H1 (cell line): ENCODE data around the gene STOML1. TPM values are rescaled to one million over a fixed set of nuclear protein-coding genes. Genes with fewer than 3 reads are reported as not detected.

Source experiments
- CTCF ChIA-PET: fragments of 300-600 bp; sonication (Branson Sonifier 250); formaldehyde crosslinking; loops from one replicate; lab custom pipeline; 2021; ENCODE audit not compliant: partially characterized antibody; lab: Charles Lee
- POLR2A ChIA-PET: fragments of 300-600 bp; sonication (Branson Sonifier 250); formaldehyde crosslinking; loops from one replicate; lab custom pipeline; 2021; ENCODE audit warnings: inconsistent platforms; ENCODE audit not compliant: partially characterized antibody; lab: Charles Lee
- DNase-seq, 2 experiments: peaks; one replicate each; pipeline versions ENCODE4 v3.0.0 to v3.0.0-alpha.2; 2010 to 2022; ENCODE audit warnings: low spot score in 2 of 2, low read depth in 1 of 2, mixed read lengths in 1 of 2
- FAIRE-seq: peaks from 2 replicates; lab custom pipeline; 2011; peaks lifted over from hg19 to GRCh38; lab: Jason Lieb, UNC
- H2AFZ ChIP-seq: 2 replicates; pipeline ENCODE4 v1.8.1; 2012; ENCODE audit warnings: low read length, inconsistent platforms
- H2AK5ac ChIP-seq: 2 replicates; pipeline ENCODE4 v1.6.1; 2013; ENCODE audit warnings: low read depth, low read length
- H2BK120ac ChIP-seq: replicated peaks from 2 replicates; pipeline ENCODE3; 2013; ENCODE audit warnings: low read depth, low read length, inconsistent platforms
- H2BK12ac ChIP-seq: 2 replicates; pipeline ENCODE4 v1.6.1; 2013; ENCODE audit warnings: low read depth, low read length
- H2BK15ac ChIP-seq: 2 replicates; pipeline ENCODE4 v1.6.1; 2013; ENCODE audit warnings: low read length
- H2BK20ac ChIP-seq: 2 replicates; pipeline ENCODE4 v1.6.1; 2013; ENCODE audit warnings: low read length
- H2BK5ac ChIP-seq: 2 replicates; pipeline ENCODE4 v1.6.1; 2013; ENCODE audit warnings: low read depth, low read length
- H3K14ac ChIP-seq: 2 replicates; pipeline ENCODE4 v1.6.1; 2013; ENCODE audit warnings: inconsistent platforms; ENCODE audit not compliant: insufficient read length
- H3K18ac ChIP-seq: 2 replicates; pipeline ENCODE4 v1.6.1; 2013; ENCODE audit warnings: low read length; ENCODE audit errors: extremely low read depth
- H3K23ac ChIP-seq: 2 replicates; pipeline ENCODE4 v1.6.1; 2013; ENCODE audit warnings: inconsistent platforms; ENCODE audit not compliant: insufficient read length
- H3K23me2 ChIP-seq: 2 replicates; pipeline ENCODE4 v1.6.1; 2013; ENCODE audit warnings: low read depth, low read length
- H3K27ac ChIP-seq: 2 replicates; pipeline ENCODE4 v1.6.1; 2011; ENCODE audit warnings: low read depth, low read length, inconsistent platforms
- H3K27me3 ChIP-seq, 4 experiments: replicated peaks in 1 of 4; 1 replicate in 1 of 4; 2 replicates in 3 of 4; pipeline versions ENCODE4 v1.6.1 to v1.8.1; 2011 to 2013; ENCODE audit warnings: low read length in 3 of 4, mild to moderate bottlenecking in 3 of 4, inconsistent platforms in 2 of 4, mixed read lengths in 2 of 4, moderate library complexity in 1 of 4; ENCODE audit not compliant: control insufficient read depth in 3 of 4, insufficient read depth in 3 of 4; ENCODE audit errors: extremely low read depth in 1 of 4
- H3K36me3 ChIP-seq, 4 experiments: 2 replicates each; pipeline versions ENCODE4 v1.6.1 to v1.8.1; 2011 to 2013; ENCODE audit warnings: mild to moderate bottlenecking in 4 of 4, low read length in 3 of 4, moderate library complexity in 2 of 4, control low read depth in 1 of 4, inconsistent platforms in 1 of 4; ENCODE audit not compliant: insufficient read depth in 4 of 4, control insufficient read depth in 2 of 4
- H3K4ac ChIP-seq: replicated peaks from 2 replicates; pipeline ENCODE3; 2013; ENCODE audit warnings: low read length, low read depth, mixed read lengths, inconsistent platforms; ENCODE audit not compliant: insufficient read length
- H3K4me1 ChIP-seq, 4 experiments: replicated peaks in 1 of 4; 1 replicate in 1 of 4; 2 replicates in 3 of 4; pipeline versions ENCODE4 v1.6.1 to v1.8.1; 2011 to 2013; ENCODE audit warnings: low read length in 3 of 4, inconsistent platforms in 2 of 4, mixed read lengths in 1 of 4; ENCODE audit not compliant: insufficient read depth in 4 of 4, control insufficient read depth in 3 of 4
- H3K4me2 ChIP-seq, 2 experiments: 2 replicates each; pipeline versions ENCODE4 v1.6.1 to v1.8.1; 2011 to 2013; ENCODE audit warnings: low read depth in 2 of 2, low read length in 2 of 2, control low read depth in 1 of 2, inconsistent platforms in 1 of 2, mild to moderate bottlenecking in 1 of 2; ENCODE audit not compliant: insufficient read depth in 1 of 2
- H3K4me3 ChIP-seq, 4 experiments: fragments of 200-600, 300-600 bp in 1 of 4; sonication (generic), shearing (Covaris generic), sonication (Bioruptor Twin) in 1 of 4; 2 replicates each; pipeline versions ENCODE4 v1.5.1 to v1.8.1; 2011 to 2016; ENCODE audit warnings: low read length in 4 of 4, low read depth in 3 of 4, control low read depth in 2 of 4, inconsistent platforms in 2 of 4, mild to moderate bottlenecking in 2 of 4, mixed read lengths in 1 of 4, moderate library complexity in 1 of 4; ENCODE audit not compliant: insufficient read depth in 2 of 4; ENCODE audit errors: extremely low read depth in 1 of 4
- H3K56ac ChIP-seq: replicated peaks from 2 replicates; pipeline ENCODE3; 2013; ENCODE audit warnings: low read depth, mild to moderate bottlenecking, mixed read lengths, low read length, inconsistent platforms; ENCODE audit not compliant: insufficient read length
- H3K79me1 ChIP-seq: 2 replicates; pipeline ENCODE4 v1.6.1; 2013; ENCODE audit warnings: low read depth, low read length, control low read depth
- H3K79me2 ChIP-seq, 2 experiments: 2 replicates each; pipeline versions ENCODE4 v1.6.1 to v1.8.1; 2012 to 2013; ENCODE audit warnings: low read length in 2 of 2, mild to moderate bottlenecking in 2 of 2, inconsistent platforms in 1 of 2; ENCODE audit not compliant: insufficient read depth in 2 of 2, control insufficient read depth in 1 of 2
- H3K9ac ChIP-seq, 4 experiments: replicated peaks in 1 of 4; 1 replicate in 1 of 4; 2 replicates in 3 of 4; pipeline versions ENCODE4 v1.6.1 to v1.8.1; 2011 to 2013; ENCODE audit warnings: low read depth in 3 of 4, low read length in 3 of 4, control low read depth in 2 of 4, mild to moderate bottlenecking in 2 of 4, moderate library complexity in 2 of 4, inconsistent platforms in 1 of 4; ENCODE audit errors: extremely low read depth in 1 of 4
- H3K9me3 ChIP-seq, 2 experiments: 2 replicates each; pipeline versions ENCODE4 v1.6.1 to v1.8.1; 2012 to 2013; ENCODE audit warnings: mild to moderate bottlenecking in 2 of 2, moderate library complexity in 2 of 2, control low read depth in 1 of 2, inconsistent platforms in 1 of 2, low read depth in 1 of 2, low read length in 1 of 2, mixed read lengths in 1 of 2; ENCODE audit not compliant: insufficient read depth in 2 of 2
- H4K20me1 ChIP-seq, 2 experiments: replicated peaks in 1 of 2; 2 replicates each; pipeline versions ENCODE3 to v1.8.1; 2011 to 2013; ENCODE audit warnings: inconsistent platforms in 2 of 2, low read length in 2 of 2, mild to moderate bottlenecking in 1 of 2; ENCODE audit not compliant: insufficient read depth in 2 of 2, control insufficient read depth in 1 of 2
- H4K5ac ChIP-seq: 2 replicates; pipeline ENCODE4 v1.6.1; 2013; ENCODE audit warnings: low read length, low read depth, mixed read lengths, inconsistent platforms; ENCODE audit not compliant: insufficient read length
- H4K8ac ChIP-seq: 2 replicates; pipeline ENCODE4 v1.8.0; 2013; ENCODE audit warnings: mild to moderate bottlenecking, moderate library complexity, low read length, inconsistent platforms; ENCODE audit not compliant: insufficient read depth; ENCODE audit errors: extremely low read depth
- H4K91ac ChIP-seq: replicated peaks from 2 replicates; pipeline ENCODE3; 2013; ENCODE audit warnings: low read length, mixed read lengths, inconsistent platforms; ENCODE audit not compliant: insufficient read length
- GTF2F1 ChIP-seq: IDR thresholded peaks from 2 replicates; pipeline ENCODE4 v1.6.1; 2012; ENCODE audit warnings: low read depth, low read length, improper control_type of control experiment, borderline replicate concordance
- KDM4A ChIP-seq: IDR thresholded peaks from one replicate; pipeline ENCODE4 v1.7.1; 2012; ENCODE audit warnings: low read depth, mild to moderate bottlenecking, moderate library complexity, low read length, inconsistent platforms; ENCODE audit not compliant: severe bottlenecking
- NANOG ChIP-seq: IDR thresholded peaks from 2 replicates; pipeline ENCODE4 v1.6.1; 2011; ENCODE audit warnings: low read length, low read depth, mild to moderate bottlenecking, inconsistent platforms; ENCODE audit not compliant: insufficient read depth, poor library complexity, severe bottlenecking
- TCF12 ChIP-seq: IDR thresholded peaks from 2 replicates; pipeline ENCODE4 v1.6.1; 2011; ENCODE audit warnings: low read depth, mild to moderate bottlenecking, low read length
- WGBS, 2 experiments: shearing (Covaris generic) in 1 of 2; methylation state at CpG; one replicate each; pipeline versions ENCODE4 v1.1.6 to v1.1.7; 2013 to 2015; ENCODE audit warnings: low lambda C conversion rate in 2 of 2, mixed read lengths in 2 of 2, inconsistent platforms in 1 of 2, low coverage in 1 of 2, missing lambda C conversion rate in 1 of 2; ENCODE audit not compliant: insufficient replicate concordance in 2 of 2, insufficient coverage in 1 of 2, insufficient read length in 1 of 2; ENCODE audit errors: extremely low coverage in 1 of 2, missing lambda C conversion rate in 1 of 2; 5-methylcytosine and 5-hydroxymethylcytosine counted together
- polyA plus RNA-seq, 7 experiments: library from polyadenylated mRNA; depleted of rRNA in 3 of 7; stranded (reverse) in 5 of 7; unstranded in 2 of 7; fragments of >200 nt in 5 of 7; fragments of 200-250 nt in 2 of 7; gene quantifications; 1 replicate in 5 of 7; 2 replicates in 1 of 7; 4 replicates in 1 of 7; pipeline versions ENCODE4 v1.2.1 to v1.2.3, GENCODE V29; 2011 to 2013; ENCODE audit warnings: missing spikeins in 2 of 7, mixed read lengths in 2 of 7
- total RNA-seq: library from RNA; stranded (reverse); fragmentation: NEBNext Ultra II Directional; extraction: Animal tissue kit (Norgen Biotek cat#: 25700); gene quantifications from 2 replicates; pipeline ENCODE4 v1.2.1, GENCODE V29; 2021
- TF ChIP-seq, protein P1 (sequence below): IDR thresholded peaks from 2 replicates; pipeline ENCODE4 v1.6.1; 2011; ENCODE audit warnings: low read length, improper control_type of control experiment

The STOML1 gene
- total and polyA plus RNA-seq, 2 of the 8 experiments (the other 6 are each of a cell fraction or from before 2014, with no cell fraction given) = 2.6 to 3.2 TPM

DNA sequence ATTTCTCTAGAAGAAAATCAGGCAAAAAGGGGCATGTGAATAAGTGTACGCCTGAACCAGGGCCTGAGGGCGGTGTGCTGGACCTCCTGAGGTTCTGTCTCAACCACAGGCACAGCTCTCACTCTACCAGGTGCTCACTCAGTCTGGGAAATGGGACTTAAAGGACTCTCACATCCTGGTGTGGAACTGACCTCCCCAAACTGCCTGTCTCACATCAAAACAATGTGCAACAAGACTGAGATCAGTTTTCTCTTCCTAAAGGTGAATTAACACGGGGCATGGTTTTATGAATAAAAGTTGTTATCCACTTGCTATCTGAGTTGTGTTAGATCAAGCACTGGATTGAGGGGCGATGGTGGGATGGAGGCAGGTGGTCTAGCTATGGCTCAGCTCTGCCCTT lies 4.8 kb downstream of the STOML1 start:
- Histone ChIP-seq H3K23ac (no peak overlapping the region), H2BK15ac (no peak overlapping the region), H3K4me3 (no peak overlapping the region), H3K9me3 (no peaks in the 10 kb centered on the region), H4K20me1 (peaks cover 0 to 3% of the 10 kb centered on the region in 2 experiments), H2BK20ac (no peak overlapping the region), H2BK12ac (no peak overlapping the region), H4K5ac (no peak overlapping the region), H3K23me2 (peaks cover 2% of the 10 kb centered on the region; the same call in 1 of the 2 replicates), H3K4me1 (peaks cover 0 to 3% (median 0%) of the 10 kb centered on the region in 4 experiments; a peak in 2 of 7 replicates), H3K79me2 (no peaks in the 10 kb centered on the region), H3K4ac (no peak overlapping the region), H3K36me3 (no peaks in the 10 kb centered on the region), H4K8ac (no peak overlapping the region), H2AK5ac (no peak overlapping the region), H3K18ac (no peak overlapping the region), H3K27ac (no peak overlapping the region)
- ChIA-PET CTCF (interaction anchor here (1.1 to 11.4 kb wide), 3 partner anchors 14 to 52 kb away, joined by 3 to 167 read pairs (median 56); no protein-coding TSS in a partner anchor), POLR2A (interaction anchor here (1.0 kb wide), 1 partner anchor 9 kb away, joined by 3 read pairs; no protein-coding TSS in a partner anchor)
- FAIRE-seq (no peak), DNase-seq (no peak)
- TF ChIP-seq NANOG = no peak
- TF ChIP-seq, protein P1, sequence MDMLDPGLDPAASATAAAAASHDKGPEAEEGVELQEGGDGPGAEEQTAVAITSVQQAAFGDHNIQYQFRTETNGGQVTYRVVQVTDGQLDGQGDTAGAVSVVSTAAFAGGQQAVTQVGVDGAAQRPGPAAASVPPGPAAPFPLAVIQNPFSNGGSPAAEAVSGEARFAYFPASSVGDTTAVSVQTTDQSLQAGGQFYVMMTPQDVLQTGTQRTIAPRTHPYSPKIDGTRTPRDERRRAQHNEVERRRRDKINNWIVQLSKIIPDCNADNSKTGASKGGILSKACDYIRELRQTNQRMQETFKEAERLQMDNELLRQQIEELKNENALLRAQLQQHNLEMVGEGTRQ = no peak
- TF ChIP-seq TCF12 = no peak
- TF ChIP-seq KDM4A = no peak
- TF ChIP-seq GTF2F1 = no peak
- TF ChIP-seq, all 59 proteins: peak for 0
- 90% methylated on average over 4 of the region's 4 CpGs; no CpG with 5 or more reads in 1 of the 2 experiments for WGBS, 2 experiments
- H3K79me1 ChIP-seq = no peaks in the 10 kb centered on the region
- H3K4me2 ChIP-seq = no peak overlapping the region
- no peak overlapping the region for H3K56ac ChIP-seq
- no peak overlapping the region; the same call in 1 of the 2 replicates for H2BK5ac ChIP-seq
- no peak overlapping the region for H4K91ac ChIP-seq
- peaks cover 0 to 4% (median 0%) of the 10 kb centered on the region in 4 experiments; a peak in 1 of 7 replicates for H3K27me3 ChIP-seq
- no peak overlapping the region for H3K14ac ChIP-seq
- no peak overlapping the region for H2BK120ac ChIP-seq
- no peak overlapping the region for H3K9ac ChIP-seq
- H2AFZ ChIP-seq = no peak overlapping the region
